Omental fat pad (tissue), 4 donors: ENCODE data around the gene LHFPL3. TPM values are rescaled to one million over a fixed set of nuclear protein-coding genes. Genes with fewer than 3 reads are reported as not detected.

Source experiments
- ATAC-seq: fragments of 150-250 bp; one replicate; pipeline ENCODE4 v1.9.1; 2016; ENCODE audit warnings: mild to moderate bottlenecking, moderate library complexity; ENCODE audit not compliant: low FRiP score
- DNase-seq: peaks from one replicate; pipeline ENCODE4 v3.0.0-alpha.2; 2019; ENCODE audit warnings: low spot score
- total RNA-seq, 4 donors: library from RNA; depleted of rRNA; stranded (reverse); fragments of >200 nt; gene quantifications; one replicate each; pipeline ENCODE4 v1.1.0, GENCODE V29; 2016
- TF ChIP-seq, protein P1 (sequence below), 3 donors: fragments of 450-650 bp; IDR thresholded peaks; one replicate each; pipeline ENCODE4 v1.5.1; 2016 to 2017; ENCODE audit warnings: antibody characterized with exemption in 3 of 3, mild to moderate bottlenecking in 3 of 3, moderate library complexity in 2 of 3

LHFPL3 gene
- total RNA-seq, 4 donors from 2014 or later = not detected

DNA sequence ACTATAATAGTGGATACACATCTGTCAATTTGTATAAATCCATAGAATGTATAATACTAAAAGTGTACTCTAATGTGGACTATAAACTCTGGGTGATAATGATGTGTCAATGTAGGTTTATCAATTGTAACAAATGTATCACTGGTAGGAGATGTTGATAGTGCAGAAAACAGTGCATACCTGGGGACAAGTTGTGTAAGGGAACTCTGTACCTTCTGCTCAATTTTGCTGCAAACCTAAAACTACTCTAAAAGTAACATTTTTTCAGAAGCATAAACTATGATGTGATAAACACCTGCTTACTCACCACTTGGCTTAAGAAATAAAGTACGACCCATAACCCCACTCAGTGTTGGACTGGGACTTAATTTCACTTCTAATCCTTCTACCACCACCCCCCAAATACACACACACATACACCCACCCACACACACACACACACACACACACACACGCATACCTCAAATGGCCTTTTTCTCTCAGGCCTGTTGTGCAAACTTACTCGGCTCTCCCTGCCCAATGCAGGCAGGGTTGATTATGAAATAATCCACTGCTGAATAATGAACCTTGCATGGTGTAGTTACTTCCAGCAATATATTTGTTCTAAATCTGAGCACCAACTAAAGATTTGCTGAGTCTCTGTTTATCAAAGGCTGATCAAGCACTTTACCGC is 531.5 kb downstream of the LHFPL3 start:
- ATAC-seq (no peak), DNase-seq (no peak)
- TF ChIP-seq, protein P1, sequence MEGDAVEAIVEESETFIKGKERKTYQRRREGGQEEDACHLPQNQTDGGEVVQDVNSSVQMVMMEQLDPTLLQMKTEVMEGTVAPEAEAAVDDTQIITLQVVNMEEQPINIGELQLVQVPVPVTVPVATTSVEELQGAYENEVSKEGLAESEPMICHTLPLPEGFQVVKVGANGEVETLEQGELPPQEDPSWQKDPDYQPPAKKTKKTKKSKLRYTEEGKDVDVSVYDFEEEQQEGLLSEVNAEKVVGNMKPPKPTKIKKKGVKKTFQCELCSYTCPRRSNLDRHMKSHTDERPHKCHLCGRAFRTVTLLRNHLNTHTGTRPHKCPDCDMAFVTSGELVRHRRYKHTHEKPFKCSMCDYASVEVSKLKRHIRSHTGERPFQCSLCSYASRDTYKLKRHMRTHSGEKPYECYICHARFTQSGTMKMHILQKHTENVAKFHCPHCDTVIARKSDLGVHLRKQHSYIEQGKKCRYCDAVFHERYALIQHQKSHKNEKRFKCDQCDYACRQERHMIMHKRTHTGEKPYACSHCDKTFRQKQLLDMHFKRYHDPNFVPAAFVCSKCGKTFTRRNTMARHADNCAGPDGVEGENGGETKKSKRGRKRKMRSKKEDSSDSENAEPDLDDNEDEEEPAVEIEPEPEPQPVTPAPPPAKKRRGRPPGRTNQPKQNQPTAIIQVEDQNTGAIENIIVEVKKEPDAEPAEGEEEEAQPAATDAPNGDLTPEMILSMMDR (IDR thresholded peaks at IDR 0.05) = no peak

DNA sequence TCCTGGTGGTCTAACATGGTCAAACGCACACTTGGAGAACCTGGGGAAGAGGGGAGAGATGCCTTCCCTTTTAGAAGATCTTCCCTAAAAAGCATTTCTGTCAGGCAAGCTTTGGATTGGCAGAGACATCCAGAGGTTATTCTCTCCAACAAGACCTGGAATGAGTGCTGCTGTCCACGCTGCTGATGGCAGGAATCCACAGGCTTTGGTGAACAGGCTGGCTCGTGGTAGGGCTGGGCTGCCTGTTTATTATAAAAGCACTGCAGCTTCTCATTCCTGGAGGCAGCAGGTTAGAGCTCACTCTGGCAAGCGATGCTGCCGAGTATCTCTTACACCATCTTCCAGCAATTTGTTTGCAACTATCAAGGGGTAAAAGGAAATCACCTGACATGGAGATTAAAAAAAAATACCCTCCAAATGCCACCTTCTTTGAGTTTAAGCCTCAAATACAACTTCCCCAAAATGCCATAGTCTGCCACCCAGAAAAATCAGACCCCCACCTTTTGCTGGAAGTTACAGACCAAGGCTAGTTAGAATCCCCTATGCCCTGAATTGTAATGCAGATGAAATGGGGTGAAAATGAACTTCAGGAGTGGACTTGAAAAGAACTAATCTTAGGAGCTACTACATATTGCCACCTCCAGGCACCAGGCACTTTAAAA is 533.5 kb downstream of the LHFPL3 start:
- TF ChIP-seq, protein P1 (IDR thresholded peaks at IDR 0.05) = no peak
- no peak for ATAC-seq
- no peak for DNase-seq

DNA sequence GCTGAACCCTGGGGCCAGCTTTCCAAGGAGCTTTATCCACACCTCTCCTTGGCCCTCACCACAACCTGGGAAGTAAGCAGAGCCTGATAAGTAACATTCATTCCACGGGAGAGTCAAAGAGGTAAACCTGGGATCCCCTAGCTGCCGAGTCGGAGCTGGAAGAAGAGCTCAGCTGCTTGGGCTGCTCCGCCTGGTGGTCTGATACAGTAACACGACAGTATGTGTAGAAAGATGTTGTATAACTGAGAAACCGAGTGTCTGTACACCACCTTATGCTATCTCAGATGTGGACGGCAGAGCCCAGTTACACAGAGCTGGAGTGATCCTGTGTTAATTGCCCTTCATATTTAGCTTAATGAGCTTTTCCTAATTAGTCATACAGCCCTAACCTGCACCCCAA is 534.3 kb downstream of the LHFPL3 start:
- TF ChIP-seq, protein P1 (IDR thresholded peaks at IDR 0.05) = no peak
- no peak for ATAC-seq
- no peak for DNase-seq

DNA sequence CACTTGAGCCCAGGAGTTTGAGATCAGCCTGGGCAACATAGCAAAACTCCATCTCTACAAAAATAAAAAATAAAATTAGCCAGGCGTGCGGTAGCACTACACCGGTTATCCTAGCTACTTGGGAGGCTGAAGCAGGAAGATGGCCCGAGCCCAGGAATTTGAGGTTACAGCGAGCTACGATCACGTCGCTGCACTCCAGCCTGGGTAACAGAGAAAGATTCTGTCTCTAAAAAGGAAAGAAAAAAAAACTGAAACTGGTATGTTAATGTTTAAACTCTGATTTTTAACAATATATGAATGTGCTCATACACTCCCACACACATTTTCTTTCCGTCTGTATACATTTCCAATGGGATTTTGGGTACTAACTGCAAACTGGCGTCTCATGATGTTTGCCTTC is 545.0 kb downstream of the LHFPL3 start:
- no peak for ATAC-seq
- TF ChIP-seq, protein P1 (IDR thresholded peaks at IDR 0.05) = no peak
- DNase-seq = no peak

DNA sequence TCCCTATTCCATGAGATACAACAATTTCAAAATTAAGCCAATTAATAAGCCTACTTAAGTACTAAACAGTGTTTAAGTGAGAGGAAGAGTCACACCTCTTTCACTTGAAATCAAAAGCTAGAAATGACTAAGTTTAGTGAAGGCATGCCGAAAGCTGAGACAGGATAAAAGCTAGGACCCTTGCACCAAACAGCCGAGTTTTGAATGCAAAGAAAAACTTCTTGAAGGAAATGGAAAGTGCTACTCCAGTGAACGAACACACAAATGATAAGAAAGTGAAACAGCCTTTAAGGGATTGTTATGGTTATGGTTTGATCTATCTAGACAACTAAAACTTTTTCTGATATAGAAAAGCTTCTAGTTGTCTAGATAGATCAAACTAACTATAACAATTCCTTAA is 550.2 kb downstream of the LHFPL3 start:
- ATAC-seq (no peak), DNase-seq (no peak)
- TF ChIP-seq, protein P1 (IDR thresholded peaks at IDR 0.05) = no peak

DNA sequence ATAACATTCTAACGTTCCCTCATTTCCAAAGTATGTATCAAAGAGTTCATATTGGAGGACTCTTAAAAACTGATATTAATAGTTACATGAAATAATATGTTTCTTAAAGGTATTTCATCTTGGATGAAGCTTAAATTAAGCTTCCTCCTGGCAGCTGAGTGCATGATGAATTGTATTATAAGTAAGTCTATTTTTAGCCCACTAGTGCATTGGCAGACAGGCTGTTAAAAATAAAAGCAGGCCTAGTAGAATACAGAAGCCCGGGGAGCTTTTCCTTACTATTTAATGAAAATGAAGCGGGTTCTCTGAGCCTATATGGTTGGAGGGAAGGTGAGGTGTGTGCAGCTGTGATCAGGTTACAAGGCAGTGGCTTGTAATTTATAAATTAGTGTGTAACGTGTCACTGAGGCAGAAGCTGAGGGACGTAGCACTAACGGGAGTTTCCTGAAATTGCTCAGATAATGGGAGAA is 554.9 kb downstream of the LHFPL3 start:
- ATAC-seq = no peak

More for the DNA sequence above, 554.9 kb downstream of the LHFPL3 start:
- TF ChIP-seq, protein P1 (IDR thresholded peaks at IDR 0.05) = no peak
- no peak for DNase-seq
